HT1080 (cell line): ENCODE data around the gene GJC3. TPM values are rescaled to one million over a fixed set of nuclear protein-coding genes. Genes with fewer than 3 reads are reported as not detected.

ENCODE experiments used
- small RNA-seq: library from RNA; depleted of rRNA; stranded (forward); fragments of <200 nt; gene quantifications from one replicate; pipeline ENCODE3, GENCODE V24; 2014
- total RNA-seq: library from RNA; depleted of rRNA; stranded (reverse); fragments of >200 nt; shearing (Covaris generic); gene quantifications from 2 replicates; pipeline ENCODE4 v1.2.3, GENCODE V29; 2014; rRNA removed

GJC3 gene
- total RNA-seq, 1 experiment from 2014 or later = 0.11 TPM

Small RNA genes within 50 kb of the gene (small RNA-seq; reads per million reads assigned to genes)
- gene RF00019 = not detected
- not detected for gene RF00561

Other genes starting within 250 kb of the GJC3 start
- 0.18 and 0.57 TPM in 2 replicates for gene CYP3A5, start 249.6 kb downstream of the GJC3 start, total RNA-seq
- gene CYP3A7, start 194.4 kb downstream of the GJC3 start, total RNA-seq = 0.32 and 0.50 TPM in 2 replicates
- 0.05 TPM in 1 of 2 replicates, not detected in the other for gene CYP3A4, start 145.4 kb downstream of the GJC3 start, total RNA-seq
- not detected in 2 replicates for gene CYP3A43, start 101.6 kb downstream of the GJC3 start, total RNA-seq
- not detected in 2 replicates for gene OR2AE1, start 52.6 kb downstream of the GJC3 start, total RNA-seq
- gene TRIM4, start 10.1 kb downstream of the GJC3 start, total RNA-seq = 12.5 and 13.0 TPM in 2 replicates
- gene AZGP1, start 46.4 kb upstream of the GJC3 start, total RNA-seq = not detected in 2 replicates
- 13.4 and 15.5 TPM in 2 replicates for gene ZKSCAN1, start 86.0 kb upstream of the GJC3 start, total RNA-seq
- gene ZSCAN21, start 120.2 kb upstream of the GJC3 start, total RNA-seq = 7.9 and 8.1 TPM in 2 replicates
- 21.3 and 24.2 TPM in 2 replicates for gene ZNF3, start 152.1 kb upstream of the GJC3 start, total RNA-seq
- 93.6 and 155 TPM in 2 replicates for gene COPS6, start 159.3 kb upstream of the GJC3 start, total RNA-seq
- gene MCM7, start 171.8 kb upstream of the GJC3 start, total RNA-seq = 350 and 387 TPM in 2 replicates
- gene AP4M1, start 172.0 kb upstream of the GJC3 start, total RNA-seq = 13.7 and 14.4 TPM in 2 replicates
- gene TAF6, start 189.7 kb upstream of the GJC3 start, total RNA-seq = 25.4 and 34.4 TPM in 2 replicates
- gene CNPY4, start 190.0 kb upstream of the GJC3 start, total RNA-seq = 11.8 and 12.0 TPM in 2 replicates
- 1.6 and 2.6 TPM in 2 replicates for gene MBLAC1, start 197.3 kb upstream of the GJC3 start, total RNA-seq
- gene LAMTOR4, start 219.3 kb upstream of the GJC3 start, total RNA-seq = 88.0 and 156 TPM in 2 replicates
- 14.1 and 17.4 TPM in 2 replicates for gene TRAPPC14, start 229.1 kb upstream of the GJC3 start, total RNA-seq
- 0.34 and 0.37 TPM in 2 replicates for gene GAL3ST4, start 239.0 kb upstream of the GJC3 start, total RNA-seq
- 0.51 TPM in 1 of 2 replicates, not detected in the other for gene GPC2, start 247.8 kb upstream of the GJC3 start, total RNA-seq
- 0.10 and 0.23 TPM in 2 replicates for gene STAG3, start 248.3 kb upstream of the GJC3 start, total RNA-seq